ENCODE results near the gene PRELID1.
"Not testable (repeated sequence)": the region's sequence is repeated elsewhere in the genome, so short reads cannot be mapped to it uniquely, and the experiment has no call there.

Gene PRELID1

DNA sequence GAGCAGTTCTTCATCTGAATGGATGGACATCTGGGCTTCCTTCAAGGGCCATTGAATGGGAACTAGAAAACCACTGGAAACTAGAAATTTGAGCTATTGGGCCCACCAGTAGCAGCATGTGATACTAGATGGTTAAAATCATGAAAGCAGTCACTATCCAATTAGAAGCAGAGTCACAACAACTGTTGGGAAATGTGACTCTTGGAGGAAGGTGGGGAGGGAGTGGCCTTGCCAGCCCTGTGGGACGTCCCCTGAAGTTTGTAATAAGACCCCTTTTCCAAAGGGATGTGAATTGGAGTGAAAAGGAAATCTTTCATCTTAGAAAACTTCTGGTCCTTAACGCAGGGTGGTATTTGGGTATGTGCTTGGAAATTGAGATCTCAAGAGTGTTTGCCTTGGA, 5.7 kb upstream of the PRELID1 start:
- no peak for FAIRE-seq
- no peak for DNase-seq (ENCODE audit: insufficient read length, low spot score)

DNA sequence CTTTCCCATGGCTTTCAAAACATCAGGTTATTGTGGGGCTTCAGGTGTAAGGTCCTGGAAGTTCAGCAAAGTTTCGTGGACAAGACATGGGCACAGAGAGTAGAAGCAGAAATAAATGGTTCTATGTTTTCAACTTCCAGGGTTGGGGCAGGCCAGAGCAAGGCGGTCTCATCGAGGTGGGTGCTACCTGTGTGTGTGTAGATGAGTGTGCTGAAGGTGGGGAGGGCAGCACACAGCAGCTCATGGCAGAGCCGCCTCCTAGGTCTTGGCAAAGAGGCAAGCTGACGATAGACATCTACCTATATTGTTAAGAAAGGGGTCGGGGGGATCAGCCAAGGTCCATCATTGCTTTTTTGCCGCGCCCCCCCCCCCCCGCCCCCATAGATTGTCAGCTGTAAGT, 3.9 kb upstream of the PRELID1 start:
- no peak for FAIRE-seq

DNA sequence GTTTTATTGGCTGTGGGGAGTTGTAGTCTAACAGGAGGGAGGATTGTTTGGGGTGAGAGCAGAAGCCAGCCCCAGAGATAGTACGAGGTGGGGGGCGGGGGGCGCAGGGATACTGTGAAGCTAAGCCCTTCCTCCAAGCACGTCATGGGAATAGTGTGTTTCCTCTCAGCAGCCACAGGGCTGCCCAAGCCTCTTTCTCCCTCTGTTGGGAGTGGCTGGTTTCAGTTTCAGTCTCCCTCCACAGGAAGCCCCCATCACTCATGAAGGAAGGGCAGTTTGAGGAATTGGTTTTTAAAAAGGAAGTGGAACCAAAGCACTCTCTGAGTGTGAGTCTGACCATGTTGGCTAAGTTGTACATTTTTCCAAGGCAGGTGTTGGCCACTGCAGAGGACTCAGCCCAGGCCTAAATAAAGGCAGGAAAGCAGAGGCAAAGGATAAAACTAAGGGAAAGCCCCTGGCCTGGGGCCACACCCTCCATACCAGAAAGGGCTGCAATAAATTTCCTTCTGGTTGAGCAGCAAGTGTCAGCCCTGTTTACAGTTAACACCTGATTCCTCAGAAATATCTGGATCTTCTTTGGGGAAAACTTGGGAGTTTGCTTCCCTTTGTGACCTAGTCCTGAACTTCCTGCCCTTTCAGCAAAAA, 3.2 kb upstream of the PRELID1 start:
- peak; percentile 94 for FAIRE-seq
- DNase-seq (ENCODE audit: insufficient read length, low spot score), result no peak

More for the DNA sequence above, 3.9 kb upstream of the PRELID1 start:
- no peak for DNase-seq (ENCODE audit: insufficient read length, low spot score)

DNA sequence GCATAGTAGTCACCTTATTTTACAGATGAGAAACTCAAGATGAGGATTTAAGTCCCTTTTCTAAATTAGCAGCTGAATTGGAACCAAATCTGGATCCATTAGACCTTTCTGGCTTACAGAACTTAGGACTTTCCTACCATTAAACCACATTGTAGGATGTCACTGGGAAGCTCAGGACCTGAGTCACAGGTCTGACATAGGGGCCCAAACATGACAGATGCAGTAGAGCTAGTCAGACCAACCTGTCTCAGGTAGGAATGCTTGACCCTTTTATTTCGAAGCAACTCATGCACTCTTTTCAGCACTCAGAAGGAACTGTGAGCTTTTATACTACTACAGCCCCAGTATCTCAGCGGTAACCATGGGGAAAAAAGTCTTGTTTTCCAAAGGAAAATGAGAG, 2.6 kb upstream of the PRELID1 start:
- DNase-seq (ENCODE audit: insufficient read length, low spot score) (no peak), FAIRE-seq (no peak)

DNA sequence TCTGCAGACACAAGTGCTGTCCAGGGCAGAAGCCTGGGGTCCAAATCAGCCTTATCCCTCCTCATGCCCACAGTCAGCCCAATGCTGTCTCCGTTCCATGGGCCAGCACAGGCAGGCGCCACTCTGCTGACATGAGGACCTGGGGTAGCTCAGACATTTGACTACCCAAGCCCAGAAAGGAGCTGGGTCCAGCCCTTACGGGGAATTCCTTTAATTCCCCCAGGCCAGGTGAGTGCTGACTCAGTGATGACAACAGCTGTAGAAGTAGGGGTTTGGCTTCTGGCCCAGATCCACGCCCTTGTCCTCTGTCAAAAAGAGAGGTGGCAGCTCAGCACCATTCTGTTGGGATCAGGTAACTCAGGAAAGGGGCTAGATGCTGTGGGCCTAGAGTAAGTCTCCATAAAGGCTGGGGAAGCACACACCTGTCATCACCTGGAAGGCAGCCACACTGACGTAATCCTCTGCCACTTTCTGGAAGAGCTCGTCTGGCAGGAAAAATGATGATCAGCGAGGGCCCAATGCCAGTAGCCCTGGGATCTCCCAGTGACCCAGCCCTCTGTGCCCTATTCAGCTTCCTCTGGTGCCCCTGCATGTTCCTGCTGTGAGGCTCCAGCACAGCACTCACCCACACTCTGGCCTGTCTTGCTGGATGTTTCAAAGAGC, 2.0 kb upstream of the PRELID1 start:
- no peak for DNase-seq (ENCODE audit: insufficient read length, low spot score)

DNA sequence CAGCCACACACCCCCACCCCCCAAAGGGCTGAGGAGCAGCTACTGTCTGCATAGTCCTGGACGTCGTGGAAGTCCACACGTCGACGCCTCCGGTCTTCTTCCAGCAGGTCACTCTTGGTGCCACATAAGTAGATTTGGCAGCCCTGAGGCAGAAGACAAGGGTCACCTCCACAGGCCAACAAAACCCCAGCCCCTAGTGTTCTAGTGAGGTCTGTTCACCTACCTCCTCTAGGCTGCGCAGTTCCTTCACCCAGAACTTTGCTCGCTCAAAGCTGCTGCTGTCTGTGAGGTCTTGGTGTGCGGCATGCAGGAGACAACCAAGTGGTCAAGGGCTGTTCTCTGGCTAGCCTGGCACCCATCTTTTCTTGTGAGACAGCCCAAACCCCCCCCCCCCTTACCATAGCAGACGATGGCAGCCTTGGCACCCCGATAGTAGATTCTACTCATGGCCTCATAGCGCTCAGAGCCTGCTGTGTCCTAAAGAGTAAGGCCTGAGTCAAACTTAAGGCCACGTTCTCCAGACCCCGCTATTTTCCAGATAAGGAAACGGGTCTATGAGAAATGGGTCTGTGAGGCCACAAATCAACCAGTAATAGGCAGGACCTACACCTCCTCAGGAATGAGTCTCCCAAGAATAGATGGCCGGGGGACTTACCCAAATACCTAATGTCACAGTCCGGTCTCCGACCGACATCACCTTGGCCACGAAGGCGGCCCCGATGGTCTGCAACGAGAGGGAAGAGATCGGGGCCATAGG, 1.1 kb upstream of the PRELID1 start:
- no peak for DNase-seq (ENCODE audit: insufficient read length, low spot score)
- FAIRE-seq, result no peak

More for the DNA sequence above, 2.0 kb upstream of the PRELID1 start:
- FAIRE-seq, result no peak

DNA sequence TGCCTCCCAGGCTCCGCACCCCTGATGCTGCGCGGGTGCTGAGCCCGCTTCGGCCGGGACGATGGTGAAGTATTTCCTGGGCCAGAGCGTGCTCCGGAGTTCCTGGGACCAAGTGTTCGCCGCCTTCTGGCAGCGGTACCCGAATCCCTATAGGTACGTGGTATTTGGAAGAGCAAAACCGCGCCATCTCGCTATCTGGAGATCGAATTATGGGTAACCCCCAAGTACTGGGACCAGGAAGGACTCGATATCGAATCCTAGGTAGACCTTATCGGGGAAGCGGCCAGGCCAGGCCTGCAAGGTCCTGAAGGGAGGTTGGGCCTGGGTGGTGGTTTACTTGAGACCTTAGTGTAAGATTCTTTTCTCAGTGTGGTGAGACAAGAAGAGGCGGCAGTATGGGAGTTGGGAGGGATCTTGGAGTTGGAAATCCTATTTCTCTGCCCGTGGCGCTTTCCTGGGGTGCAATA, 359 bp downstream of the PRELID1 start:
- DNase-seq (ENCODE audit: insufficient read length, low spot score) (no peak), FAIRE-seq (no peak)

DNA sequence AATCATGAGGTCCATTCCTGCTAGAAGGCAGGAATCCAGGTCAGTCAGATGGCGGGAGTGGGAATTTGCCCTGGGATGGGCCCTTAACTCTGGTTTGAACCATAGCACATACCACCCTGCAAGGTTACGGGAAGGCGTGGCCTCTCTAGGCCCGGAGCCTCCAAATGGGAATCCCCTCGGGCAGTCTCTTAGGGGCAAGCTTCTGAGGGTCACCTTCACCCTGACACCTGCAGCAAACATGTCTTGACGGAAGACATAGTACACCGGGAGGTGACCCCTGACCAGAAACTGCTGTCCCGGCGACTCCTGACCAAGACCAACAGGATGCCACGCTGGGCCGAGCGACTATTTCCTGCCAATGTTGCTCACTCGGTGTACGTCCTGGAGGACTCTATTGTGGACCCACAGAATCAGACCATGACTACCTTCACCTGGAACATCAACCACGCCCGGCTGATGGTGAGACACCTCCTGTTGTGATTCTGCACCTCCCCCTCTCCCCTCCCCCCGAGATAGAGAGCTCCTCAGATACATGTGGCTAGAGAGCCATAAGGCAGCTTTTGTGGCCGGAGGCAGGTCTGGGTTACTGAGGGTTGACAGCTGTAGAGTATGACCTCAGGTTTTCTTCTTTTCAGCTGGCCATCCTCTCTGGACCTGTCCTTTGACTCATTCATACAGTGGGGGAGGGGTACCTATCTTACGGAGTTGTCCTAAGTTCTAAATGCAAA, 957 bp downstream of the PRELID1 start:
- DNase-seq (ENCODE audit: insufficient read length, low spot score) (no peak), FAIRE-seq (peak; percentile 73)

DNA sequence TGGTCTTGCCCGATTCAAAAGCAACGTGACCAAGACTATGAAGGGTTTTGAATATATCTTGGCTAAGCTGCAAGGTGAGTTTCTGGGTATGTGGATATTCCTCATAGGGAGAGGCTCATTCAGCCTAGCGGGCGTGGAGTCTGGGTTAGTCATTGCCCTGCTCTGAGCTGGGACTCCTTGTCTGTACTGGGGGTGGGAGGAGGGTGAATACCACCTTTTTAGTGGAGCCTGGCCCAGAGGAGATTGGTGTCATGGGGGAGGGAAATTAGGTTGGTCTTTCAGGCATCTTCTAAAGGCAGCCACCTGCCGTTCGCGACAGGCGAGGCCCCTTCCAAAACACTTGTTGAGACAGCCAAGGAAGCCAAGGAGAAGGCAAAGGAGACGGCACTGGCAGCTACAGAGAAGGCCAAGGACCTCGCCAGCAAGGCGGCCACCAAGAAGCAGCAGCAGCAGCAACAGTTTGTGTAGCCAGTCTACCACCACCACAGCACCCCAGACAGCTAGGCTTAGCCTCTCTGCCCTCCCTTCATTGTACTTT, 2.6 kb downstream of the PRELID1 start:
- DNase-seq (ENCODE audit: insufficient read length, low spot score); FAIRE-seq: not testable (repeated sequence)

DNA sequence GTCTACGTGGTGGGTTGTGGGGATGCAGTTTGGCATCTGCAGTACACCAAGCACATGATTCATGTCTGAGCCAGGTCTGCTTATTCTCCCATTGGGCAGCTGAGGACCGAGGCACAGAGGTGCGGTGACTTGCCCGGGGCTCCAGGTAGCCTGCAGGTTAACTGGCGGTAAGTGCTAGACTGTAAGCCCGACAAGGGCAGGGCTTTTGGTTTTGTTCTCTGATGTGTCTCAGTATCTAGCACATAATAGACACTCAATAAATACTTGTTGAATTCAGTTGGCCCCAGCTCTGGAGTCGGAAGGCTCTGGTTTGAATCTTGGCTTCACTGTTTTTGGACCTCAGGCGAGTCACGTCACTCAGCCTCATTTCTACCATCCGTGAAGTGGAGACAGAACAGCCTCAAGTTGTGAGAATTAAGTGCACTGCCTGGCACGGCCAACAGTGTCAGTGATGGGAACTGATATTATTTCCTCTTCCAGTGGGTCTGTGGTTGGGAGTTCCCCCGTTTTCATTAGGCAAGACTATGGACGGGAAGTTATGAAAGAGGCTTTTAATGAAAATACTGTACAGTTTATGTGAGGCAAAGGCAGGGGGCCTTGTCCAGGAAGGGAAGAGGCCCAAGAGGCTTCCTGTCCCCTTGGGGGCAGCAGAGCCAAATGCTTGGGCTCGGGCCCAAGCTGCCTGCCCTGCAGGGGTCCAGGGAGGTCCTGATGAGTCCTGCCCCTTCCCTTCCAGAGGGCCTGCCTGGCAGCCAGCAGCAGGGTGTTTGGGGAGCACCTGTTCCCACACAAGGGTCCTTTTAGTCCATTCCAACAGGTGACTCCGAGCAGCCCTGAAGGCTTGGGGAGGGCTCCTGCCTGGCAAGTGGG, 3.3 kb downstream of the PRELID1 start:
- DNase-seq (ENCODE audit: insufficient read length, low spot score), result no peak
- FAIRE-seq, result no peak

DNA sequence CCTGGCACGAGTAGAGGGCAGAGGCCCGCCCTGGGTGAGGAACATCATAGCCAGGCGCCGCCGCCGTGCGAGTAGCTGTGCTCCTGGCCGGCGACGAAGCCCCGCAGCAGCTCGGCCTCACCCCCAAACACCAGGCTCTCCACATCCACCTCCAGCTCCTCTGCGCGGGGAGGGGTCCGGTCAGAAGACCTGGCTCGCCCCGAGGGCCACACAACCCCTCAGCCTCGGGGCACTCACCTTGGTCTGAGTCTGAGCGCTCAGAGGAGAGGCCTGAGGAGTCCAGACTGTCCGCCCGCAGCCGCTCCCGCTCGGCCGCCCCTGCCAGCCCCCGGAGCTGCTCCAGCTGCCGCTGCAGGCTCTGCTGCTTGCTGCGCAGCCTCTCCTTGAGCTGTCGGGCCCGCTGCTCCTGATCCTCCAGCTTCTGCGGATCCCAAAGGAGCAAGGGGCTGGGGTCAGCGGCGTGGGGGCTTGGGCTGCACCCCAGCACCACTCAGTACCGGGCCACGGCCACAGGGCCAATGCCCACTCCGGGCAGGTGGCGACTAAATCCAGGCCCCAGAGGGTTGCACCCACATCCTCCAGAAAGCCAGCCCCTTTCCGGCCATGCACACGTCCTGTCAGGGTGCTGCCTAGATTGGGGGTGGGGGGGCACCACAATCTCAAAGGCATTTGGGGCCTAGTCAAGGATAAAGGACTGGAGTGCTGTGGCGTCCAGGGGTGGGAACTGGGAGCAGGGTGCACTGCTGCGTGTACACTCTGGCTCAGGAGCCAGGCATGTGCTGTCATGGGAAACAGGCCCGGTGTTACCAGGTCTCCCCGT, 4.2 kb downstream of the PRELID1 start:
- no peak for FAIRE-seq
- no peak for DNase-seq (ENCODE audit: insufficient read length, low spot score)

DNA sequence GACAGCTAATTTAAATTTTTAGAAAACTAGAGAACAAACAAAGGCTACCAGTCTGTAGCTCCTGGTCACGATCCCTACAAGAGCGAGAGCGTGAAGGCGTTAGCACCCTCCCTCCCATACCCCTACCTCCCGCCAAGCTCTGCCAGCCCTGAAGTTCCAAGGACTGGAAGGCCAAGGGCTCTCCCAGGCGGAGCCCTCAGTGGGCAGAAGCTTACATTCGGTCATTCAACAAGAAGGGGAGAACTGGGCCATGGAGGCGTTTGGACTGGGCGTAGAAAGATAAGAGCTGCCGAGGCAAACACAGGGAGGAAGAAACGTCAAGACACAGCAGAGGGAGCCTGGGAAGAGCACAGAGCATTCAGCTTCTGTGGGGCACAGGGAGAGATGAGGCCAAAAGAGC, 5.1 kb downstream of the PRELID1 start:
- DNase-seq (ENCODE audit: insufficient read length, low spot score) (no peak), FAIRE-seq (no peak)

DNA sequence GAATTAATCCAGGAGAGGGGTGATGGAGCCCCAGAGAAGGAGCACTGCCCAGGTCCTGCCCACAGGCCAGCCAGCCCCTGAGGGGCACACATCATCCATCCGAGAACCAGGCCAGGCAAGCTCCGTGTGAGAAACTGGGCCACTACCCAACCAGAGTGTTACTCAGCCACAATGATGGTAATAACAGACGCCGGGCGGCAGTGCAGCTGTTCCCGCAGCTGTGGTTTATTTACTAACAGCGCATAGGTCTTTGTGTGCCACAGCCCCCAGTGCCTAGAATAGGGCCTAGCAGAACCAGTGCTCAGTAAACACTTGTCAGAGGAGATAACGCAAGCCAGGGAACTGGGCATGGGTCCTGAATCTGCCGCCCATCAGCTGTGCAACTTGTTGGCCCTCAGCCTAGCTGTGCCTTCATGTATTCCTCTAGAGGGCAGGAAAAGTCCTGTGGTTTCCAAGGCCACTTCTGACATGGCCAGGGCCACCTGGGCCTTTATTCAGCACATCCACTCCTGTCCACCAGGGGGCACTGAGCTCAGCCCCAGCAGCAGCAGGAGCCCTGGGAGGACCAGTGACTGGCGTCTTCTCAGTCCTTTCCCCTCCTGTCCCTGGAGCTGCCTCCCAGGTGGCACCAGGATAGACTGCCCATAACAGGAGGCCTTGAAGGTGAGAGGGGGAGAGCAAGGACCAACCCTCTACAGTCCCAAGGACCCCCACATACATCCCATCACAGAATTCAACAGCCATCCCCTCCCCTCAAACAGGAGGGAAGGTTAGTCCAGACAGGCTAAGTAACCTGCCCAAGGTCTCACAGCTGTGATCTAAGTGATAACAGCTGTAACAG, 6.0 kb downstream of the PRELID1 start:
- DNase-seq (ENCODE audit: insufficient read length, low spot score), result no peak
- peak; percentile 92 for FAIRE-seq

DNA sequence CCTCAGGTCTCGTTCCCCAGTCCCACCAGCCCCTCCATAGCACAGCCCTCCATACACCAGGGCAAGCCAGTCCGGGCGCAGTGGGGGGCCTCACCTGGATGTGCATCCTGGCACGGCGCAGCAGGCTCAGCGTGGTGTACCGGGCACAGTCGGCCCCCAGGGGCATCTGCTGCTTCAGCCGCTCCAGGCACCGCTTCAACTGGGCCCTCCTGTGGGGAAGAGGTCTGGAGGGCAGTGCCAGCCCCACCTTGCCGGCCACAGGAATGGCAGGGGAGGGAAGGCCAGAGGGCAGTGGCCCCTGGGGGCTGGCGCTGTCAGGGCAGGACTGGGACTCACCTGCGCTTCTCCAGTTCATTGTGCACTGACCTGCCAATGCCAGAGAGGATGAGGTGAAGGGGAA, 6.7 kb downstream of the PRELID1 start:
- no peak for FAIRE-seq

DNA sequence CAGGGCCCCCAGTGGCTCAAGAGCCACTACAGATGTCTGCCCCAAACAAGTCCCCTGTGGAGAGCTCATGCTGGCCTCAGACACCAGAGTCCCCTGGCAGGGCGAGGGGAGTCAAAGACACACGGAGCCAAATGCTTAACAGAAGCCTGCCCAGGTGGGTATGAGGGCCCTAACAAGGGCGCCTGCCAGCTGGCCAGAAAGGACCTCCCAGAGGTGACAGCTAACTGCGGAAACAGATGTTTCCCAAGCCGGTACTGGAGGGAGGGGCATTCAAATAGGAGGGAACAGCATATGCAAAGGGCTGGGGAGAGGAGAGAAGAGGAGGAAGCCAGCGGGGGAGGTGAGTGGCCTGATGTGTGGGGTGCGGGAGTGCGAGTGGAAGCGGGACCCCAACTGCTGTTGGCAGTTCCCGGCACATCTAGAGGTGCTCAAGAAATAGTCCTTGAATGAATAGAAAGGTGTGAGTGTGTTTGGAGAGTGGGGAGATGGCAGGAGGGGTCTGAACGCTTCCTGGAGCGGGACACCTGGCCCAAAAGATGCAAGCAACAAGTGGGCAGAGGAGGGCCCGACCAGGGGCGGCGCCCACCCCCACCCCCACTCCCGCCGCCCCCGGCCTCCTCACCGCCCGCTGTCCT, 7.3 kb downstream of the PRELID1 start:
- FAIRE-seq (peak; percentile 96), DNase-seq (ENCODE audit: insufficient read length, low spot score) (peak; percentile 56)

More for the DNA sequence above, 6.7 kb downstream of the PRELID1 start:
- no peak for DNase-seq (ENCODE audit: insufficient read length, low spot score)

DNA sequence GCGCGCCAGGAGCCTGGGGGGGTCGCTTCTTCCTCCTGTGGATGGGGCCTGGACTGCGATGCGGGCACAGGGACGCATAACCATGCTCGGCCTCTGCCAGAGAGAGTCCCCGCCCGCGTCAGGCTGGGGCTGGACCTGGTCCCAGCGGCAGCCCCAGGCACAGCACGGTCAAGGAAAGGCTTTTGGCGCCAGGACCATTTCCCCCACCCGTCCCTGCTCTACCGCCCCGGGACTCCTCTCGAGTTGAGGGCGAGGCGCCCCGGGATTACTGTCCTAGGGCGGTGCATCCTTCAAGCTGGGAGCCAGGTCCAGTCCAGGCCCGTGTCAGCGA, 7.8 kb downstream of the PRELID1 start:
- FAIRE-seq, result no peak
- no peak for DNase-seq (ENCODE audit: insufficient read length, low spot score)

DNA sequence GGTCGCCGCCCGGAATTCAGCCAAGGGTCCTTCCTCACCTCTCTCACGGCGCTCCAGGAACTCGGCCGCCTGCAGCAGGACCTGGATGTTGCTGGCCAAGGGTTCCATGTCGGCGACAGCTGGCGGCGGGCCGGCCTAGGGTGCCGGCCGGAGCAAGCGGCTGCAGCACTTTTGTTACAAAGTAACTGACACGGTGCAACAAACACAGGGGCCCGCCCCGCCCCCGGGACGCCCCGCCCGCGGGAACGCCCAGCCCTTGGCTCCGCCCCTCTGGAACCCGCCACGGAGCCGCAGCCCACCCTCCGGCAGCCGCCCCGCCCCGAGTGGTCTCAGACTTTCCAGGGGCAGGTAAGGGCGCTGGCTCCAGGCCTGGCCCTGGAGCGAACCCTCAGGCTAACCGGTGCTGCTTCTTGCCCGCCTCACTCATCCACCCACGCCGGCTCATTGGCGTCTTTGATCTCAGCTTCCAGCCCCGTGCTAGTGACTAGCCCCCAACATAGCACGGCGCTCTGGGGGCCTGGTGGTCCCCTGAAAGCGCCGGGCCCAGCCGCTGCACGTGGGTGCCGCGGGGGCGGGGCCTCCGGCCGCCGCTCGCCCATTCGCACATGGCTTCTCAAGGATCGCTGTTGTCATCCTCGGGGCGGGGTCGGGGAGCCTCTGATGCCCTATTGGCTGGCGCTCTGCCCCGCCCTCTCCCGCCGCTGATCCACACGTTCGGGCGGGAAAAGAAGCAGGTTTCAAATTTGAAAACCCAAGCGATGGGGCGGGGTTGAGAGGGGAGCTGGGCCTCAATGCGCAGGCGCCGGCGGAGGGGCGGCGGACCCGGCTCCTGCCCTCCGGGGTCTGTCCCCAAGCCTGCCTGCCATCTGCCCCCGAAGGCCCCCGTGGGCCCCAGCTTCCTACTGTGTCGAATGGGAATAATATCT, 8.4 kb downstream of the PRELID1 start, which contains the start of gene MXD3:
Gene MXD3, minus strand, starts transcription at position 176 of the 926 bp plus-strand sequence. Its CDS starts 68 bp downstream, at position 108.
- FAIRE-seq (peak; percentile 97), DNase-seq (ENCODE audit: insufficient read length, low spot score) (peak; percentile 82)

Data from GM19239 (cell line).